ENCODE data around the gene NDUFS8. TPM values are rescaled to one million over a fixed set of nuclear protein-coding genes. Genes with fewer than 3 reads are reported as not detected.

NDUFS8 gene
- polyA plus RNA-seq, 4 donors = 72.0 to 122 (median 81.9) TPM

DNA sequence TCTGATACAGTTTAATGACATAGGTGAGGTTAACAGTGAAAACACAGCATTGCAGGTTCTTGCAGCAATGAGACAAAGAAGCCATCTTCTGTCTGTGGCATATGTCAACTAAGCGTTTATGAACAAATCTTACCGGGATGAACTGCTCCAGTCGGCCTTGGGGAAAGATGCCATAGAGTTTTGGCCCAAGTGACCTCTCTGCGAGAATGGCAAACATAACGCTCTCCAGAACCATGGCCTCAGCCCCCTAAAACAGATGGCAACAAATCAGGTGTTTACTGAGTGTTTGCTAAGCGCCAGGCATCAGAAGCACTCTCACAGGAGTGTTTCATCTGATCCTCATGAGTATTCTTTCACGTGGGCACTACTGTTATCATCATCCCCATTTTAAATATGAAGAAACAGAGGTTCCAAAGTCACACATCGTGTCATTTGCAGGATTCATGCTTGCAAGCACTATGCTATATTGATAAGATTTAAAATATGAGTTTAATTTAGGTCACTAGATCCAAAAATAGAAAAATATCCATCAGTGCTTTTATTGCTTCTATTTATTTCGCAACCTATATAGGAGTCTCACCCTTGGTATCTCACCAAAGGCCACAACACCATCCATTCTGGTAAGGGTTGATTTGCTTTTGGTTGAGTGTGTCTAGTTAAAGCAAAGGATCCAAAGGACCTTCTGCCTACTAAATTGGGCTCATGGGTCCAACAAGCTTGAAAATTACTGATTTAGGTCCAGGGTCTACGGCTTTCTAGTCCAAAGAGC is 44.3 kb downstream of the NDUFS8 start:
- no peak for DNase-seq (ENCODE audit: low read depth in 4 of 4, low spot score in 3 of 4)

DNA sequence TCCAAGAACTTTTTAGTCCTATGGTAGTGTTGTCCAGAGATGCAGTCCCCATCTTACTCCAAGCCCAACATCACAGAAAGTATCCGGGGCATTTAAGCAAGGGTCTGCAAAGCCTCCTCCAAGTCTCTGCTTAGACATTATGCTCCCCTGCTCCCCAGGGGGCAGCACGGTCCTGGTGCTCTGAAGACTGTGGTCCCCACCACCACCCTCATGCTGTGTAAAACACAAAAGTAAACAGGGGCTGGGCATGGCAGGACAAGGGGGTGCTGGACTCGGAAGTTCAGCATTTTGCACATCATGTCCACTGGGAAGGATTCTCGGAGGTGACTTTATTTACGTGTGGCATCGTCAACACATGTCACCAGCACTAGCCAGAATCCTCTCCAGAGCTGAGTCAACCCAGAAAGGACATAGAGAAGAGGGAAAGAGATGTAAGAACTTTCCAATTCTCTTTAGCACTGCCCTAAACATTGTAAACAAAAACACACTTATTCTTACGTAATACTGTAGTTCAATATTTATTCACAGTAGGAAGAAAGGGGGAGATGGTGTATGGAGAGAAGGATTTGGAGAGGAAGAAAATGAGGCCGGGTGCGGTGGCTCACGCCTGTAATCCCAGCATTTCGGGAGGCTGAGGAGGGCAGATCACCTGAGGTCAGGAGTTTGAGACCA is 46.0 kb downstream of the NDUFS8 start:
- no peak for DNase-seq (ENCODE audit: low read depth in 4 of 4, low spot score in 3 of 4)

DNA sequence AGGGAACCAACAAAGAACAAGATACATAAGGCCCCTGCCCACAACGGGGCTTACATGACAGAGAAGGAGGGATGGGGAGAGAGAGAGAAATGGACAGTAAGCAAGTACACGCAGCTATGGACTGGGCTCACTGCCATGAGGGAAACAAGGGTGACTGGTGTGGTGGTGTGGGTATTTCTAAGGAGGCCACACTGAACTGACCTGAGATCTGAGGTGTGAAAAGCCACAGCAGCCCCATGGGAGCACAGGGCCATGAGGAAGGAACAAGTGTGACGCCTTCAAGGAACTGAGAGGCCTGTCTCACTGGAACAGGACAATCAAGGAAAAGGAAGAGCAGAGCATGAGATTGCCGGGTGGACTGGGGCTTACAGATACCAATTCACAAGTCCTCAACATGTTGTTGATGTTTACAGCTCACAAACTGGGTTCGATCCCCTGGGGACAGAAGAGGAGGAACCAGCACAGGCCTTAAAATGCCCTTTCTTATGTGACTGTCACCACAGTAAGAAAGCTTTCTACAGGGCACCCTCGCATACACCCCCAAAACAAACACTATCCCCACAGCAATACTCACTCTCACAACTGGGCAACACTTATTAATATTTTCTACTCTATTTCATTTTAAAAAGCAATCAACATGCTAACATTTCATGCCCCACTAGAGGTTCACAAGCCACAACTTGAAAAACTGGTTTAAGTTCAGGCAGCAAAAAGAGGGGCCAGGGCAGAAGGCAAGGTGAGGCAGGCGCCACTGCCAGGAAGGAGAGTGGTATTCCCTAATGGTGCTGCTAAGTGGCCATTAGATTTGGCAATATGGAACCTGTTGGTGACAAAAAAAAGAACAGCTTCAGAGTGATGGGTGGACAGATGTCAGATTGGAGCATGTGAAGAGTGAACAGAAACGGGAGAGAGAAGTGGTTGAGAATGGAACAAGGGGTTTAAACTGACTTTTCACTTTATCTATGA is 47.4 kb downstream of the NDUFS8 start:
- no peak for DNase-seq (ENCODE audit: low read depth in 4 of 4, low spot score in 3 of 4)

DNA sequence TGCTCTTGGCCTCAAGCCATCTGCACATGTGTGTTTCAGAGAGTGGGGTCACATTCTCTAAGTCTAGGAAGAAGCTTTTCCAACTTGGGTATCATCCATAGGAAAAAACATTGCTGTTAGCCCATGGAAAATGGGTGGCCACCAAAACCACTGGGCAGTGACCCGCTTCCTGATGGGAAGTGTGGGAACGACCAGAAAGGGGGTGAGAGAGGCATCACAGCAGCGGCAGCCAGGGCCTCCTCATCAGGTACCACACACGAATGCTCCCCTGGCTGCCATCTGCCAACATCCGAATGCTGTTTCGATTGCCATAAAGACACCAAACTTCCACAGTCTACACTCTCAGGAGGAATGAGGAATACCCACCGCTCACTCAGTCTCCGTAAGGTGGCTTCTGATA is 50.4 kb downstream of the NDUFS8 start:
- DNase-seq (ENCODE audit: low read depth in 4 of 4, low spot score in 3 of 4) = no peak

GRCh38 chr11:68081691-68082090 is 51.2 kb downstream of the NDUFS8 start:
- no peak for DNase-seq (ENCODE audit: low read depth in 4 of 4, low spot score in 3 of 4)

DNA sequence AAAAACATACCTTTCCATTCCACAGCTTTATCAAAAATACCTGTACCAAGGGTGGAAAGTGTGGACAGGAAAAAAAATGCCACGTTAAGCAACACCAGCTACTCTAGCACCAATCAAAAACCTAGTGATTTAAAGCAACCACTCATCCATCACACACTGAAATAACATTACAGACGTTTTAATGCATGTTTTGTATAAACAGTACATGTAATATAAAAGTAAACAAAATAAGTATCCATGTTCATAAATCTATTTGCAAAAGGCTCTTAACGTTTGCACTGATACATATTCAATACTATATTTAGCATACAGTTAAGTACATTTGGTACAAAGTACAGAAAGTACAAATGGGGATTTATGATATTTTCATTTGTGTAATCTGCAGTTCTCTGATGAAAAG is 52.0 kb downstream of the NDUFS8 start:
- DNase-seq (ENCODE audit: low read depth in 4 of 4, low spot score in 3 of 4) = no peak

DNA sequence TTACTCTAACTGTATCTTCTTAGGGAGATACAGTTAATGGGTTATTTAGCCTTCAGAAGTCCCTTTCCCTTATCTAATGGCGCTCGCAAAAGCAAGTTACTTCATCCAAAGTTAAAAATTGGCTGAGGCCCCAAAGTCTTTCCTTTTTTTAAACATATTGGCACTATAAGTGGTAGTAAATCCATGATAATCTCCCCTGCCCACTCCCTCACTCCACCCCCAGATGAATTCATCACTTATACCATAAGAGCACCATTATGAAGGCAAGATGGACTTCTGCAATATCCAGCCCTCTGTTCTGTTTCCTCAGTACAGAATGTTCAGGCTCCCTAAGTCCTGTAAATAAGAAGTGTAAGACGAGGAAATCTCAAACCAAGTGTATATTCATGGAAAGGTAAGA is 53.0 kb downstream of the NDUFS8 start:
- DNase-seq (ENCODE audit: low read depth in 4 of 4, low spot score in 3 of 4) = no peak

Other genes starting within 250 kb of the NDUFS8 start
- 10 to 100 TPM in 1 of 4 donors, 1 to 10 TPM in 3; 8.0 to 13.8 (median 9.4) TPM for gene UNC93B1, start 26.6 kb upstream of the NDUFS8 start, polyA plus RNA-seq (ENCODE audit: insufficient read length in 4 of 4)
- gene ALDH3B1, start 20.4 kb upstream of the NDUFS8 start, polyA plus RNA-seq (ENCODE audit: insufficient read length in 4 of 4) = 1 to 10 TPM; 1.5 to 3.0 (median 2.2) TPM
- 10 to 100 TPM; 17.6 to 28.9 (median 20.6) TPM for gene TCIRG1, start 8.3 kb downstream of the NDUFS8 start, polyA plus RNA-seq (ENCODE audit: insufficient read length in 4 of 4)
- 10 to 100 TPM; 30.7 to 48.7 (median 32.0) TPM for gene CHKA, start 90.7 kb downstream of the NDUFS8 start, polyA plus RNA-seq (ENCODE audit: insufficient read length in 4 of 4)
- gene KMT5B, start 182.6 kb downstream of the NDUFS8 start, polyA plus RNA-seq (ENCODE audit: insufficient read length in 4 of 4) = 10 to 100 TPM; 61.7 to 83.1 (median 80.9) TPM
- gene C11orf24, start 241.3 kb downstream of the NDUFS8 start, polyA plus RNA-seq (ENCODE audit: insufficient read length in 4 of 4) = 10 to 100 TPM; 24.7 to 27.5 (median 26.4) TPM